Fibroblast of skin of scalp (primary cell): ENCODE data around the gene B4GALNT2.
A peak's percentile ranks its signal among the peaks of the same experiment; 100 is the strongest.
"Not testable (repeated sequence)": the region's sequence is repeated elsewhere in the genome, so short reads cannot be mapped to it uniquely, and the experiment has no call there.

Experiments
- DNase-seq: peaks from one replicate; pipeline ENCODE4 v3.0.0-alpha.2; 2013

Gene B4GALNT2

GRCh38 chr17:49121696-49122292 is 10.8 kb upstream of the B4GALNT2 start:
- no peak for DNase-seq

DNA sequence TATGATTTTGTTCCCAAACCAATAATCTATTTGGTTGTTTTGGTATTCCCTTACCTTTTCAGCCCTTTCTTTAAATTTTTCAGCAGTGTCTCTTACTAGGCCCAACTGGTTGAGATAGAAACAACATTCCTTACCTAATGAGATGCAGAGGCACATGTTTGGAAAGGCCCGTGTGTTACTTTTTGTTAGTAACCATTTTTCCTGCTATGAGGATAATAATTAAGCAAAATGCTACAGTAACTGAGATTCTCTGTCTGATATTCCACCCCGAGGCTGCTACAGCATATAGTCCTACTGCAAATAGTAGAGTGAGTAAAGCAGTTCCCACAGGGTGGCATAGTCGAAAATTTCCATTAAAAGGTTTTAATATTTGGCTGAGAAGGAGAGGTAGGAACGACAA is 10.0 kb upstream of the B4GALNT2 start:
- no peak for DNase-seq

- DNase-seq = no peak
These were observed 9.5 kb upstream of the B4GALNT2 start for GRCh38 chr17:49123061-49123460.

DNA sequence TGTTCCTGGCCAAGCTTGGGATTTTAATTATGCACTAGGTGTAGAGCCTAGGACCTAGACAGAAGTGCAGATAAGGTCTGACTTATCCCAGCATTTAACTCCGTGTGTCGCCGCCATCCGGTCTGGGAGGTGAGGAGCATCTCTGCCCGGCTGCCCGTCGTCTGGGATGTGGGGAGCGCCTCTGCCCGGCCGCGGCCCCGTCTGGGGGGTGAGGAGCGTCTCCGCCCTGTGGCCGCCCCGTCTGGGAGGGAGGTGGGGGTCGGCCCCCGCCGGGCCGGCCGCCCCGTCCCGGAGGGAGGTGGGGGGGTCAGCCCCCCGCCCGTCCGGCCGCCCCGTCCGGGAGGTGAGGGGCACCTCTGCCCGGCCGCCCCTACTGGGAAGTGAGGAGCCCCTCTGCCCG is 7.1 kb upstream of the B4GALNT2 start:
- DNase-seq = no peak

DNA sequence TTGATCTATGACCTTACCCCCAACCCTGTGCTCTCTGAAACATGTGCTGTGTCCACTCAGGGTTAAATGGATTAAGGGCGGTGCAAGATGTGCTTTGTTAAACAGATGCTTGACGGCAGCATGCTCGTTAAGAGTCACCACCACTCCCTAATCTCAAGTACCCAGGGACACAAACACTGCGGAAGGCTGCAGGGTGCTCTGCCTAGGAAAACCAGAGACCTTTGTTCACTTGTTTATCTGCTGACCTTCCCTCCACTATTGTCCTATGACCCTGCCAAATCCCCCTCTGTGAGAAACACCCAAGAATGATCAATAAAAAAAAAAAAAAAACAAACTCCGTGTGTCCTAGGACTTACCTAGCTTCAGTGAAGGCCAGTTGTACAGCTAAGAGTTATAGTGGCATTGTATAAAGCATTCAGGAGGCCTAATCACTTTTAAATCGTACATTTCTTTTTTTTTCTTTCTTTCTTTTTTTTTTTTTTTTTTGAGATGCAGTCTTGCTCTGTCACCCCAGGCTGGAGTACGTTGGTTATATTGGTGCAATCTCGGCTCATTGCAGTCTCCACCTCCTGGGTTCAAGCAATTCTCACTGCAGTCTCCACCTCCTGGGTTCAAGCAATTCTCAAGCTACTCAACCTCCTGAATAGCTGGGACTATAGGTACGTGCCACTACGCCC is 6.2 kb upstream of the B4GALNT2 start:
- not testable (repeated sequence) for DNase-seq

DNA sequence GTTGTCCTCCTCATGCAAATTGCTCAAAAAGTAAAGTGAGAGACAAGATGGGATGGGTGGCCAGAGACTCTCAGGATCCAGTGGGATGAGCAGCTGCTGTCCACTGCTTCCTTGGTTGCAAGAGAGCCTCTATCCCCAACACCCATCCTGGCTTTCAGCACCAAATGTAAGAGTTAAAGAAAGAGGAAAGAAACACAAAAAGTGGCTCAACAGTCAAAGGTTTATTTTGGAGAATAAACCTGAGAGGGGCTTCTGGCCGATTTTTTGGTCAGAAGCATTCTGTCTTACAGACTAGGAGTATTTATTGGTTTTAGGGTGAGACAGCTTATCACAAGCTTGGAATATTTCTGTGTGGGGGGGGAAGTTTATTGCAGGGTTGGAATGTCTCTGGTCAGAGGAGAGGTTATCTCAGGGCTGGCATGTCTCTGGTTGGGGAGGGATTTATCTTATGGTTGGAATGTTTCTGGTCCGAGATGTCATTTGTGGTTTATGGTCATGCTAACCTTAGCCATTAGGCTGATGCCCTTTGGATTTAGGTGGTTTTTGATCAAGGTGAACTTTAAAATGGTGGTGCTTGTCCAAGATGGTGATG is 3.1 kb upstream of the B4GALNT2 start:
- not testable (repeated sequence) for DNase-seq

DNA sequence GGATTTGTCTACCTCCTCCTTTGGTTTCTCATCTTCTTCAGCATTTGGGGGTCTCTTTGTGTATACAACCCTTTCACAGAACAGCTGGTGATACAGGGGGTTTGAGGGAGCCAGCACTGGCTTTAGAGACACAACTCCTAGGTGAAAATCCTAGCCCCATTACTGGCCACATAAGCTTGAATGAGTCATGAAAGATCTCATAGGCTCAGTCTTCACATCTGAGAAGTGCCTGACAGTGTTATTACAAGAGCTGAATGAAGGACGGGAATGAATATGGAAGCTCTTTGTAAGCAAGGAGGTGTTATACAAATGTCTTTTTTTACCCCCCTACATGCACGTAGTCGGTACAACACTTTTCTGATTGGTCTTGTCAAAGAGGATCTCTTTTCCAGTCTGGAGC is 1.7 kb upstream of the B4GALNT2 start:
- no peak for DNase-seq

DNA sequence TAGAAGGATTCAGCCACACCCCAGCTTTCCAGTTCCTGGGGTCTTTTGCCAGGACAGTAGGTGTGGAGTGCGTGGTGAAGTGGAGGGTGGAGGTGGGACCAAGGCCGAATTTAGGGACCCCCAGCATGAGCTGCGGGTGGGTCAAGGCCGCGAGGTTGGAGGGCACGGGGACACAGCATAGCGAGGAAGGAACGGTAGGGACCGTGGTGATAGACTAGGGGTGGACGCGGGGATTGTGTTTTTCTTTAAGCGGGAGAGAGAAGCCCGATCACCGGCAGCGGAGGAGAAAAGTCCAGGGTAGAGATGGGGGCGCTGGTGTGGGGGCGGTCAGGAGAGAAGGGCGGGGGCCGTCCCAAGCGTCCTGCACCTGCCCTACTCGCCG is 261 bp upstream of the B4GALNT2 start:
- DNase-seq = no peak

DNA sequence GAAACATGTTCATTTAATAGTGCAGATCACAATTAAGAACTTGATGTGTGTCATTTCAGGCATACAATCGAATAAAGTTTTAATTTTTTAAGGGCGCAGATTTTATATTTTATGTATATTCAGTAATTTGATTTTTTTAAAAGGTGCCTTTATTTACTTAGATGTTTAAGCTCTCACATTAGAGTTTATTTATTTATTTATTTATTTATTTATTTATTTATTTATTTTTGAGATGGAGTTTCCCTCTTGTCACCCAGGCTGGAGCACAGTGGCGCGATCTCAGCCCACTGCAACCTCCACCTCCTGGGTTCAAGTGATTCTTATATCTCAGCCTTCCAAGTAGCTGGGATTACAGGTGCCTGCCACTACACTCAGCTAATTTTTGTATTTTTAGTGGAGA is 3.8 kb downstream of the B4GALNT2 start:
- DNase-seq = no peak

GRCh38 chr17:49145654-49146053 is 13.1 kb downstream of the B4GALNT2 start:
- DNase-seq = not testable (repeated sequence)

- DNase-seq = peak; percentile 99
These were observed 14.2 kb downstream of the B4GALNT2 start for GRCh38 chr17:49146620-49147306.

DNA sequence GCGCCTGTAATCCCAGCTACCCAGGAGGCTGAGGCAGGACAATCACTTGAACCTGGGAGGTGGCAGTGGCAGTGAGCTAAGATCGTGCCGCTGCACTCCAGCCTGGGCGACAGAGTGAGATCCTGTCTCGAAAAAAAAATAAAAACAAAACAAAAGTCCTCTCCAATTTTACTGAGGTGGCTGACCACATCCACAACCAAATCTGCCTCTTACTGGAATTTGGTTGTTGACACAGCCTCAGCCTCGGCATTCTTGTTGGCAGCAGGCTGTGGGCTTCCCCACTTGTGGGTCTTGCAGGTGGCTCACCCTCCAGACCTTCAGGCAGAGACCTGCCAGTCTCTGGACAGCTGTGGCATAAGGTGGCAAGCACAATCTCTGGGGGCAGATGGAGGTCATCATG is 15.6 kb downstream of the B4GALNT2 start:
- no peak for DNase-seq

DNA sequence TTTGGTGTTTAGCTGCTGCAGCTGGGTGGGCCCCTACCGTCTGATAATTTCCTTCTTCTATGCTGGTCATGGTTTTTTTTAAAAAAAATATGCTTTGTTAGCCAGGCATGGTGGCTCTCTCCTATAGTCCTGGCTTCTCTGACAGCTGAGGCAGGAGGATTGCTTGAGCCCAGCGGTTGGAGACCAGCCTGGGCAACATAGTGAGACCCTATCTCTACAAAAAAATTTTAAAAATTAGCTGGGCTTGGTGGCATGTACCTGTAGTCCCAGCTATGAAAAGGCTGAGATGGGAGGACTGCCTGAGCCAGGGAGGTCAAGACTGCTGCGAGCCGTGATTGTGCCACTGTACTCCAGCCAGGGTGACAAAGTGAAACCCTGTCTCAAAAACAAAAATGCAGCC is 19.4 kb downstream of the B4GALNT2 start:
- DNase-seq = no peak

- DNase-seq = no peak
These were observed 23.7 kb downstream of the B4GALNT2 start for GRCh38 chr17:49156256-49156655.

DNA sequence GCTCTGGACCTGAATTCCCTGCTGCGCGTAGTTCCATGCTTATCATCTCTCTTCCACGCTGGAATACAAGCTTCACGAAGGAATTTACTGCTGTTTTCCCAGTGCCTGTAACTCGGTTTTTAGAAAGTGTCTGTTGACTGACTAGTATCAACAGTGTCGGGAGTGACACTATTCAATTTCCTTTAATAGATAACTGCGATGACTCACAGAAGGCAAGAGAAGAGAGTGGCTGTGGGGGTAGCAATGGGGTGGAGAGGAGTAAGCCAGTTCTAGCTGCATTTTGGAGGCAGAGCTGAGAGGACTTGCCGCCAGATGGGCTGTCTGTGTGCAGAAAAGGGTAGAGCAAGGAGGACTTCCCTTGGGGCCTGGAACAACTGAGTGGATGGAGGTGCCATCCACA is 25.2 kb downstream of the B4GALNT2 start:
- peak; percentile 22 for DNase-seq

- no peak for DNase-seq
These were observed 30.3 kb downstream of the B4GALNT2 start for GRCh38 chr17:49162866-49163265.

GRCh38 chr17:49165143-49165542 is 32.6 kb downstream of the B4GALNT2 start:
- DNase-seq = no peak

GRCh38 chr17:49168706-49169105 is 36.1 kb downstream of the B4GALNT2 start:
- DNase-seq = no peak

GRCh38 chr17:49170216-49170615 is 37.6 kb downstream of the B4GALNT2 start:
- no peak for DNase-seq

GRCh38 chr17:49170711-49171110 is 38.1 kb downstream of the B4GALNT2 start:
- DNase-seq = not testable (repeated sequence)

GRCh38 chr17:49175978-49176377 is 43.4 kb downstream of the B4GALNT2 start:
- DNase-seq = not testable (repeated sequence)

DNA sequence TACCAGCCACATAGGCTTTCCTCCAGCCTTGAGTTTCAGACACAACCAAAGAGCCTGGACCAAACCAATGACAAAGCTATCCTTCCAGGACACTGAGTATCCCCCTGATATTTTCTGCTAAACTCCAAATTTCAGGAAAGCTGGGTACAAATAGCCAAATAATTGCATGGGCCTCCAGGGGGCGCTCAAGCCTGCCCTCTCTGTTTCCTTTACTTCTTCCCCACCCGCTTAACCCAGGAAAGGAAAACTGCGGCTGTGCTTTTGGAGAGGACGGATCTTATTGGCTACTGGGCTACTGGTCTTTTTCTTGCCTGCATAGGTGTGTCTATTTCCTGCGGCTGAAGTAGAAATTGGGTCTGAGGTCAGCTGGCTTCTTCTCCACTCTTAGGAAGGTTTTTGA is 47.7 kb downstream of the B4GALNT2 start:
- peak; percentile 62 for DNase-seq

- DNase-seq = no peak
These were observed 48.5 kb downstream of the B4GALNT2 start for GRCh38 chr17:49180998-49181635.
